Measurements from ENCODE around the gene STAT5B. TPM values are rescaled to one million over a fixed set of nuclear protein-coding genes. Genes with fewer than 3 reads are reported as not detected.

Gene STAT5B
- total RNA-seq, 1 experiment from 2014 or later = 42.9 TPM

DNA sequence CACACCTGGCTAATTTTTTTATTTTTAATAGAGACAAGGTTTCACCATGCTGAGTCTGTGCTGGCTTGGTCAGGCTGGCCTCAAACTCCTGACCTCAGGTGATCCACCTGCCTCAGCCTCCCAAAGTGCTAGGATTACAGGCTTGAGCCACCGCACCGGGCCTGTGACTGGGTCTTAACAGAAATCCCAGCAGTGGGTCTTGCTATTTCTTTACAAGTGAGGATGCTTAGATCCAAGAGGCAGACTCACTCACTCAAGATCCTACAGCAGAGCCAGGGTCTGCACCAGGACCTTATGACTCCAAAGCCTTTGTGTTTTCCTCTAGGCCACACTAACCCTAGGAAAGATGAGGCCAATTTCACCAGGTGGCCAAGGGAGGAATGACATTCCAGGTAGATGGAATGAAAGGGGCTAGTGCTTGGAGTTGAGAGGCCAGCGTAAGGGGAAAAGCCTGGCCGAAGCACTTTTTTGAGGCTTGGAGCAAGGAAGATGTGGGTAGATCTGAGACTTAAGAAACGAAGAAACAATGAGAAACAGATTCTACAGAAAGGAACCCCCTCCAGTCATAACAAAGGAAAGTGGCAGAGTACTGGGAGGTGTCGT lies 6.4 kb upstream of the STAT5B start:
- no peaks in the 10 kb centered on the region for H4K20me1 ChIP-seq (ENCODE audit: control insufficient read depth, insufficient read depth, insufficient read length)
- H3T11ph ChIP-seq (ENCODE audit: low read length) = no peak overlapping the region
- Mint-ChIP-seq H3K4me3 (no peak overlapping the region), H3K27ac (peak overlapping the region in 1 of 3 experiments; percentile 72; a peak in 2 of 7 replicates), H3K4me1 (peaks cover 19 to 32% of the 10 kb centered on the region in 2 experiments), H3K9me3 (no peaks in the 10 kb centered on the region; a peak in 1 of 5 replicates), H3K27me3 (ENCODE audit: low read depth) (peaks cover 10% of the 10 kb centered on the region), H3K36me3 (ENCODE audit: insufficient read depth in 1 of 3, low read depth in 3 of 3) (no peaks in the 10 kb centered on the region; a peak in 1 of 7 replicates)
- H3K56ac ChIP-seq (ENCODE audit: insufficient read length, low read depth, low read length) = no peak overlapping the region
- H2BK120ac ChIP-seq (ENCODE audit: low read depth, low read length, poor library complexity, severe bottlenecking) = no peak overlapping the region
- no peak overlapping the region for H4K91ac ChIP-seq (ENCODE audit: insufficient read length, low read depth, low read length)
- no peak overlapping the region for H3K9ac ChIP-seq (ENCODE audit: extremely low read depth, insufficient read length, low read length)
- no peak overlapping the region; the same call in 1 of the 2 replicates for H2BK15ac ChIP-seq (ENCODE audit: low read depth, low read length)
- no peak overlapping the region for H2BK5ac ChIP-seq (ENCODE audit: insufficient read length, low read length)
- peaks cover 5% of the 10 kb centered on the region; the same call in 1 of the 2 replicates for H3K4me1 ChIP-seq (ENCODE audit: insufficient read depth, low read length)
- H3K9me3 ChIP-seq (ENCODE audit: control insufficient read depth, low read depth, low read length) = no peaks in the 10 kb centered on the region
- peak; percentile 64 for DNase-seq
- H2AFZ ChIP-seq (ENCODE audit: low read length) = no peak overlapping the region
- H4K5ac ChIP-seq (ENCODE audit: insufficient read length, low read depth, low read length) = no peak overlapping the region
- H3K14ac ChIP-seq (ENCODE audit: insufficient read depth, low read length) = no peak overlapping the region; the same call in 1 of the 2 replicates
- no peaks in the 10 kb centered on the region for H3K79me1 ChIP-seq (ENCODE audit: insufficient read depth, low read depth, low read length, poor library complexity, severe bottlenecking)
- no peak overlapping the region for H4K8ac ChIP-seq (replicated peaks; ENCODE audit: insufficient read length, low read depth, low read length)
- H3K27ac ChIP-seq (ENCODE audit: insufficient read length, low read depth, low read length) = no peak overlapping the region
- H2BK20ac ChIP-seq (ENCODE audit: low read depth, low read length, poor library complexity, severe bottlenecking) = no peak overlapping the region
- H3K18ac ChIP-seq (ENCODE audit: insufficient read length, low read depth, low read length) = no peak overlapping the region
- no peaks in the 10 kb centered on the region for H3K23me2 ChIP-seq (ENCODE audit: insufficient read length, low read depth, low read length, poor library complexity, severe bottlenecking)
- H3K27me3 ChIP-seq (ENCODE audit: insufficient read depth, low read length) = no peaks in the 10 kb centered on the region; the same call in 1 of the 2 replicates
- no CpG with 5 or more reads among the region's 6 CpGs for WGBS (ENCODE audit: extremely low coverage, insufficient read length, low lambda C conversion rate)
- H3K79me2 ChIP-seq (ENCODE audit: insufficient read depth, low read length) = no peaks in the 10 kb centered on the region
- H2AK5ac ChIP-seq (ENCODE audit: insufficient read length, low read length) = no peak overlapping the region
- H3K4ac ChIP-seq (ENCODE audit: low read depth, low read length) = no peak overlapping the region
- TF ChIP-seq, protein P1, sequence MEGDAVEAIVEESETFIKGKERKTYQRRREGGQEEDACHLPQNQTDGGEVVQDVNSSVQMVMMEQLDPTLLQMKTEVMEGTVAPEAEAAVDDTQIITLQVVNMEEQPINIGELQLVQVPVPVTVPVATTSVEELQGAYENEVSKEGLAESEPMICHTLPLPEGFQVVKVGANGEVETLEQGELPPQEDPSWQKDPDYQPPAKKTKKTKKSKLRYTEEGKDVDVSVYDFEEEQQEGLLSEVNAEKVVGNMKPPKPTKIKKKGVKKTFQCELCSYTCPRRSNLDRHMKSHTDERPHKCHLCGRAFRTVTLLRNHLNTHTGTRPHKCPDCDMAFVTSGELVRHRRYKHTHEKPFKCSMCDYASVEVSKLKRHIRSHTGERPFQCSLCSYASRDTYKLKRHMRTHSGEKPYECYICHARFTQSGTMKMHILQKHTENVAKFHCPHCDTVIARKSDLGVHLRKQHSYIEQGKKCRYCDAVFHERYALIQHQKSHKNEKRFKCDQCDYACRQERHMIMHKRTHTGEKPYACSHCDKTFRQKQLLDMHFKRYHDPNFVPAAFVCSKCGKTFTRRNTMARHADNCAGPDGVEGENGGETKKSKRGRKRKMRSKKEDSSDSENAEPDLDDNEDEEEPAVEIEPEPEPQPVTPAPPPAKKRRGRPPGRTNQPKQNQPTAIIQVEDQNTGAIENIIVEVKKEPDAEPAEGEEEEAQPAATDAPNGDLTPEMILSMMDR (conservative IDR thresholded peaks at IDR 0.05) = peak; percentile 52
- no peak overlapping the region for H3K23ac ChIP-seq (ENCODE audit: insufficient read length, low read depth, low read length)
- H2BK12ac ChIP-seq (ENCODE audit: insufficient read length, low read depth, low read length) = no peak overlapping the region
- no peak overlapping the region for H3K4me2 ChIP-seq (ENCODE audit: insufficient read depth, insufficient read length, low read length)

All from H9 (cell line).